Esophagus muscularis mucosa (tissue), 3 donors: Measurements from ENCODE around the gene CYTH1.

Experiments
- POLR2A ChIP-seq: fragments of 450-650 bp; IDR thresholded peaks from one replicate; pipeline ENCODE4 v1.6.1; 2017; ENCODE audit warnings: antibody characterized with exemption, moderate library complexity, mild to moderate bottlenecking, low read depth
- TF ChIP-seq, protein P1 (sequence below), 3 experiments: fragments of 200-600 bp in 2 of 3; fragments of 450-650 bp in 1 of 3; sonication (generic) in 2 of 3; IDR thresholded peaks; one replicate each; pipeline ENCODE4 v1.5.1; 2017 to 2019; ENCODE audit warnings: antibody characterized with exemption in 3 of 3, mild to moderate bottlenecking in 2 of 3, moderate library complexity in 1 of 3

DNA sequence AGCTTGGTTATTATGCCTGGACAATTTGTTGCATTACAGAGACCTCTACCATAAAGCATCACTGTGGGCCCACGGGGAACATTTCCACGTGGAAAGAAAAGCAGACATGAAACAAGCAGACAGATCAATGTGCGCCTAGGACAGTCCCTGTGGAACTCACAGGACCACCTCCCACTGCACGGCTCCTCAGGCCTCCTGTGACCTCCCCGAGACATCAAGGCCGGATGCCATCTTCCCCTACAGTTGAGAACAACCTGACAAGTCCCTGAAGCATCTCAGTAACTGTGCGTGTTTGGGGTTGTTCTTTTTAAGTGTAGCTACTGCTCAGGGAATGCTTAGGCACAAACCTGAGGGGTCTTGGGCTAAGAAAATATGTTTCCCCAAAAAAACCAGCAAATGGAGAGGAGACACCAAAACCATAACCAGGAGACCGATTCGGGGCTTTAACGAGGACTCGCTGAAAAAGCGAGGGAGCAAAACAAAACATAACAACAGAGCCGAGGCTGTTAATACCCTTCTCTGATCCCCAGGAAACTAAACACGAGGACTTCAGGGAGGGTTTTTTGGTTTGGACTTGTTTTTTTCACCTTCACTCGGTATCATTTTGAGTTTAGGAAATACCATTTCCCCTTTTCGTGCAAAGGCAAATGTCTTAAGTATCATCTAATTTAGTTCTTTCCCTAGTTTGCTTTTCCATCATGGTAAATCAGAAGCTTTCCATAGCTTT lies 87.1 kb downstream of the CYTH1 start:
- no peak for TF ChIP-seq POLR2A
- TF ChIP-seq, protein P1, sequence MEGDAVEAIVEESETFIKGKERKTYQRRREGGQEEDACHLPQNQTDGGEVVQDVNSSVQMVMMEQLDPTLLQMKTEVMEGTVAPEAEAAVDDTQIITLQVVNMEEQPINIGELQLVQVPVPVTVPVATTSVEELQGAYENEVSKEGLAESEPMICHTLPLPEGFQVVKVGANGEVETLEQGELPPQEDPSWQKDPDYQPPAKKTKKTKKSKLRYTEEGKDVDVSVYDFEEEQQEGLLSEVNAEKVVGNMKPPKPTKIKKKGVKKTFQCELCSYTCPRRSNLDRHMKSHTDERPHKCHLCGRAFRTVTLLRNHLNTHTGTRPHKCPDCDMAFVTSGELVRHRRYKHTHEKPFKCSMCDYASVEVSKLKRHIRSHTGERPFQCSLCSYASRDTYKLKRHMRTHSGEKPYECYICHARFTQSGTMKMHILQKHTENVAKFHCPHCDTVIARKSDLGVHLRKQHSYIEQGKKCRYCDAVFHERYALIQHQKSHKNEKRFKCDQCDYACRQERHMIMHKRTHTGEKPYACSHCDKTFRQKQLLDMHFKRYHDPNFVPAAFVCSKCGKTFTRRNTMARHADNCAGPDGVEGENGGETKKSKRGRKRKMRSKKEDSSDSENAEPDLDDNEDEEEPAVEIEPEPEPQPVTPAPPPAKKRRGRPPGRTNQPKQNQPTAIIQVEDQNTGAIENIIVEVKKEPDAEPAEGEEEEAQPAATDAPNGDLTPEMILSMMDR (IDR thresholded peaks at IDR 0.05): no peak
